IMR-90 (cell line): ENCODE data around the gene ECT2. TPM values are rescaled to one million over a fixed set of nuclear protein-coding genes. Genes with fewer than 3 reads are reported as not detected.

Experiments used
- ATAC-seq: fragments of 200-7000 bp; cut with Tn5 transposase; 2 replicates; pipeline ENCODE4 v1.9.1; 2020; ENCODE audit warnings: low read depth, mild to moderate bottlenecking, moderate library complexity
- BruUV-seq: library from RNA; stranded (reverse); fragments of 400-500 nt; replicated peaks from 2 replicates; lab custom pipeline; 2021; lab: Mats Ljungman, UMichigan
- CTCF ChIA-PET: fragments of 300-600 bp; formaldehyde crosslinking; extraction: SDS; loops from one replicate; lab custom pipeline; 2021; ENCODE audit warnings: antibody characterized with exemption; lab: Yijun Ruan, JAX
- POLR2A ChIA-PET: fragments of 300-600 bp; sonication (Branson Sonifier 250); formaldehyde crosslinking; loops from one replicate; lab custom pipeline; 2022; ENCODE audit warnings: antibody characterized with exemption; ENCODE audit not compliant: unreplicated experiment; lab: Charles Lee
- DNase-seq: peaks from one replicate; pipeline ENCODE4 v3.0.0; 2013
- H2AFZ ChIP-seq: replicated peaks from 2 replicates; pipeline ENCODE3; 2013; ENCODE audit warnings: low read length, mild to moderate bottlenecking; ENCODE audit not compliant: poor library complexity
- H2AK5ac ChIP-seq: 2 replicates; pipeline ENCODE4 v1.6.1; 2013; ENCODE audit warnings: low read depth, low read length, inconsistent platforms
- H2AK9ac ChIP-seq: replicated peaks from 2 replicates; pipeline ENCODE3; 2013; ENCODE audit warnings: mild to moderate bottlenecking, low read depth, low read length, moderate library complexity; ENCODE audit not compliant: poor library complexity
- H2BK120ac ChIP-seq: 2 replicates; pipeline ENCODE4 v1.6.1; 2013; ENCODE audit warnings: low read depth, low read length, inconsistent platforms
- H2BK15ac ChIP-seq: 3 replicates; pipeline ENCODE4 v1.6.1; 2013; ENCODE audit warnings: low read depth, low read length, inconsistent platforms
- H2BK20ac ChIP-seq: 2 replicates; pipeline ENCODE4 v1.6.1; 2013; ENCODE audit warnings: low read depth, mild to moderate bottlenecking, inconsistent platforms, low read length, moderate library complexity
- H2BK5ac ChIP-seq: 2 replicates; pipeline ENCODE4 v1.6.1; 2013; ENCODE audit warnings: mild to moderate bottlenecking, low read depth, low read length, inconsistent platforms; ENCODE audit not compliant: poor library complexity, severe bottlenecking
- H3K14ac ChIP-seq: replicated peaks from 2 replicates; pipeline ENCODE4 v1.6.1; 2013; ENCODE audit warnings: low read depth, low read length, inconsistent platforms
- H3K18ac ChIP-seq: 2 replicates; pipeline ENCODE4 v1.6.1; 2013; ENCODE audit warnings: low read depth, low read length, control low read depth
- H3K23ac ChIP-seq: 2 replicates; pipeline ENCODE4 v1.6.1; 2013; ENCODE audit warnings: low read depth, low read length, inconsistent platforms
- H3K27ac ChIP-seq: 2 replicates; pipeline ENCODE4 v1.5.1; 2013; ENCODE audit warnings: mild to moderate bottlenecking, control low read depth, low read length; ENCODE audit not compliant: insufficient read depth
- H3K27me3 ChIP-seq: 2 replicates; pipeline ENCODE4 v1.6.1; 2013; ENCODE audit warnings: low read length; ENCODE audit not compliant: control insufficient read depth, insufficient read depth
- H3K36me3 ChIP-seq: 2 replicates; pipeline ENCODE4 v1.6.1; 2013; ENCODE audit warnings: low read length, mixed read lengths; ENCODE audit not compliant: control insufficient read depth, insufficient read depth
- H3K4ac ChIP-seq: 2 replicates; pipeline ENCODE4 v1.6.1; 2013; ENCODE audit warnings: low read depth, low read length, inconsistent platforms
- H3K4me1 ChIP-seq: 2 replicates; pipeline ENCODE4 v1.6.1; 2013; ENCODE audit warnings: low read length, mixed read lengths; ENCODE audit not compliant: control insufficient read depth, insufficient read depth
- H3K4me2 ChIP-seq: 2 replicates; pipeline ENCODE4 v1.6.1; 2013; ENCODE audit warnings: low read depth, mild to moderate bottlenecking, control low read depth, low read length, moderate library complexity
- H3K4me3 ChIP-seq: 2 replicates; pipeline ENCODE4 v1.5.1; 2013; ENCODE audit warnings: low read depth, mild to moderate bottlenecking, control low read depth, low read length, moderate library complexity; ENCODE audit not compliant: insufficient read depth
- H3K56ac ChIP-seq: 2 replicates; pipeline ENCODE4 v1.6.1; 2013; ENCODE audit warnings: low read length, inconsistent platforms; ENCODE audit not compliant: insufficient read depth; ENCODE audit errors: extremely low read depth
- H3K79me1 ChIP-seq, 2 experiments: 2 replicates each; pipeline ENCODE4 v1.6.1; 2013; ENCODE audit warnings: low read length in 2 of 2, inconsistent platforms in 1 of 2, low read depth in 1 of 2
- H3K9ac ChIP-seq: 2 replicates; pipeline ENCODE4 v1.6.1; 2013; ENCODE audit warnings: low read depth, low read length, control low read depth
- H3K9me1 ChIP-seq: 2 replicates; pipeline ENCODE4 v1.6.1; 2013; ENCODE audit warnings: low read length, inconsistent platforms; ENCODE audit not compliant: insufficient read depth
- H3K9me3 ChIP-seq: 2 replicates; pipeline ENCODE4 v1.6.1; 2013; ENCODE audit warnings: low read length; ENCODE audit not compliant: control insufficient read depth, insufficient read depth
- H4K20me1 ChIP-seq: 2 replicates; pipeline ENCODE4 v1.6.1; 2013; ENCODE audit warnings: low read length, inconsistent platforms; ENCODE audit not compliant: insufficient read depth
- H4K5ac ChIP-seq: 2 replicates; pipeline ENCODE4 v1.6.1; 2013; ENCODE audit warnings: mild to moderate bottlenecking, low read depth, low read length, control low read depth
- H4K8ac ChIP-seq, 2 experiments: 2 replicates each; pipeline ENCODE4 v1.6.1; 2013; ENCODE audit warnings: low read depth in 2 of 2, low read length in 2 of 2, control low read depth in 1 of 2, inconsistent platforms in 1 of 2
- H4K91ac ChIP-seq: 2 replicates; pipeline ENCODE4 v1.6.1; 2013; ENCODE audit warnings: low read depth, low read length, inconsistent platforms; ENCODE audit not compliant: insufficient read depth
- BHLHE40 ChIP-seq: fragments of 150-350 bp; IDR thresholded peaks from 2 replicates; pipeline ENCODE4 v1.6.1; 2016; ENCODE audit warnings: mild to moderate bottlenecking, low read depth, low read length
- FOS ChIP-seq: fragments of 150-350 bp; IDR thresholded peaks from 2 replicates; pipeline ENCODE4 v1.6.1; 2016; ENCODE audit warnings: low read depth, low read length
- MAFK ChIP-seq: IDR thresholded peaks from 2 replicates; pipeline ENCODE4 v1.6.1; 2012; ENCODE audit warnings: low read depth, low read length, improper control_type of control experiment
- POLR2A ChIP-seq: IDR thresholded peaks from 2 replicates; pipeline ENCODE4 v1.6.1; 2012; ENCODE audit warnings: mild to moderate bottlenecking, low read depth, low read length
- RCOR1 ChIP-seq: IDR thresholded peaks from 2 replicates; pipeline ENCODE4 v1.6.1; 2012; ENCODE audit warnings: mild to moderate bottlenecking, low read length, improper control_type of control experiment; ENCODE audit not compliant: insufficient replicate concordance
- RFX5 ChIP-seq: IDR thresholded peaks from 2 replicates; pipeline ENCODE4 v1.8.0; 2012; ENCODE audit warnings: low read depth, mild to moderate bottlenecking, low read length, moderate library complexity
- SMC3 ChIP-seq: fragments of 150-350 bp; IDR thresholded peaks from 2 replicates; pipeline ENCODE4 v1.6.1; 2016; ENCODE audit warnings: low read depth, mild to moderate bottlenecking, antibody characterized with exemption, low read length, moderate library complexity
- whole genome bisulfite sequencing, 2 experiments: methylation state at CpG; one replicate each; pipeline versions ENCODE4 v1.1.5 to v1.1.7; 2013; ENCODE audit warnings: missing lambda C conversion rate in 2 of 2; ENCODE audit not compliant: insufficient read length in 1 of 2; ENCODE audit errors: extremely low coverage in 2 of 2; 5-methylcytosine and 5-hydroxymethylcytosine counted together
- dilution Hi-C: fragments of 300-500 bp; cut with HindIII; formaldehyde crosslinking; loops from one replicate; pipeline ENCODE4 v1.14.3; 2018; ENCODE audit warnings: low sequenced_read_pairs; ENCODE audit not compliant: unreplicated experiment
- in situ Hi-C: fragments of 300-500 bp; cut with MboI; formaldehyde crosslinking; loops from 3 replicates; pipeline ENCODE4 v1.14.3; 2019; ENCODE audit warnings: low sequenced_read_pairs, inconsistent platforms, mixed read lengths
- intact Hi-C: fragments of 100-400 bp; cut with micrococcal nuclease; formaldehyde crosslinking; loops from 2 replicates; pipeline ENCODE4 v1.10.0; 2022
- polyA plus RNA-seq, 3 experiments: library from polyadenylated mRNA; depleted of rRNA; stranded (reverse); fragments of >200 nt; gene quantifications; 2 replicates each; pipeline ENCODE4 v1.2.3, GENCODE V29; 2012; ENCODE audit warnings: low replicate concordance in 1 of 3
- total RNA-seq: library from RNA; depleted of rRNA; stranded (reverse); fragments of >200 nt; gene quantifications from 2 replicates; pipeline ENCODE4 v1.2.3, GENCODE V29; 2012
- TF ChIP-seq, protein P1 (sequence below): fragments of 150-350 bp; IDR thresholded peaks from 2 replicates; pipeline ENCODE4 v1.6.1; 2017; ENCODE audit warnings: mild to moderate bottlenecking, antibody characterized with exemption, low read length, low read depth
- TF ChIP-seq, protein P2 (sequence below): conservative IDR thresholded peaks from 2 replicates; pipeline ENCODE4 v1.5.1; 2012; ENCODE audit warnings: mild to moderate bottlenecking, low read depth, low read length, improper control_type of control experiment
- TF ChIP-seq, protein P3 (sequence below): fragments of 150-350 bp; IDR thresholded peaks from 2 replicates; pipeline ENCODE4 v1.6.1; 2016; ENCODE audit warnings: low read depth, mild to moderate bottlenecking, low read length, moderate library complexity, borderline replicate concordance

The ECT2 gene
- total and polyA plus RNA-seq, 2 of the 4 experiments (the other 2 are of a cell fraction): 18.1 to 37.8 TPM

DNA sequence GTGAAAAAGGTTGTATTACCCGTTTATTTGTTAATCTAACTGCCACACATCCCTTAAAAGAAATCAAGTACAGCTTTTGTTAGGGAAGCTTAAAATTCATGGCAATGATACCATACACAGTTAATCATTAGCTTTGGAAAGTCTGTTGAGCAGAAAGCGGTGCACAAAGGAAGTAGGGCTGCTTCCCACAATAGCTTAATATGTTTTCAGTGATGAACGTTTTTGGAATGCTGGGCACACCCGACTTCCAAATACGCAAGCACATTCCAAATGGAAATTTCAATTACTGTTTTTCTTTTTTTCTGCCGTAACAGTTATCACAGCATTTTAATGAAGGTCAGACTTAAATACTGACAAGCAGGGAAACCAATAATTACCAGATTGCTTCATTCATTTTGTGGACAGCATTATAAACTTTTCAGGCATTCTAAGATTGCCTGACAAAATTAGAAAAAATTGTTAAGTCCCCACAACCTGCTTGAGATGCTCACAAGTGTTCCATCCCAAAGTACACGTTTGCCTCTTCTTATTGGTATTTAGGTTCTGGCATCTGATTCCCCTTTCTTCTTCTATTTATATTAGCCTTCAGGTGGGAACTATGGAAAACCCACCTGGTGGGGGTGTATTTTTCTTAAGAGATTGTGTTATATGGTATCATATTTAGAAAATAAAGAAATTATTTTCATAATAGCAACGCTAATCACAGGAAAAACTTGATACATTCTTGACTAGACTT, 1.1 kb upstream of the ECT2 start:
- intact Hi-C loops (no loop called here), in situ Hi-C loops (no loop called here), dilution Hi-C loops (no loop called here)
- Histone ChIP-seq H3K4me3 (peak overlapping the region; percentile 10; the same call in 1 of the 2 replicates), H2BK20ac (peak overlapping the region; percentile 94), H3K56ac (peak overlapping the region; percentile 67), H3K18ac (peak overlapping the region; percentile 85; the same call in 1 of the 2 replicates), H3K4ac (peak overlapping the region; percentile 64; the same call in 1 of the 2 replicates), H3K79me1 (peaks cover 10 to 13% of the 10 kb centered on the region in 2 experiments), H2AFZ (no peak overlapping the region), H3K9me3 (no peaks in the 10 kb centered on the region), H3K27me3 (no peaks in the 10 kb centered on the region), H4K5ac (peak overlapping the region; percentile 53; the same call in 1 of the 2 replicates), H2BK120ac (peak overlapping the region; percentile 88), H4K91ac (peak overlapping the region; percentile 73), H3K4me2 (peak overlapping the region; percentile 78), H2AK5ac (no peak overlapping the region), H2BK15ac (peak overlapping the region; percentile 58; the same call in 2 of the 3 replicates), H3K36me3 (no peaks in the 10 kb centered on the region), H3K27ac (peak overlapping the region; percentile 49; the same call in 1 of the 2 replicates), H3K4me1 (no peaks in the 10 kb centered on the region; the same call in 1 of the 2 replicates), H4K20me1 (no peaks in the 10 kb centered on the region), H4K8ac (peak overlapping the region; percentile 82 to 88), H3K9me1 (no peaks in the 10 kb centered on the region), H2BK5ac (peak overlapping the region; percentile 73), H2AK9ac (no peak overlapping the region), H3K23ac (peak overlapping the region; percentile 63; the same call in 1 of the 2 replicates), H3K9ac (peak overlapping the region; percentile 33; the same call in 1 of the 2 replicates), H3K14ac (peak overlapping the region; percentile 35)
- ChIA-PET CTCF (interaction anchor here (0.6 to 2.0 kb wide), 6 partner anchors 16 to 392 kb away, joined by 3 to 8 read pairs (median 4); no protein-coding TSS in a partner anchor), POLR2A (interaction anchor here (0.6 kb wide), 1 partner anchor 15 kb away, joined by 8 read pairs; no protein-coding TSS in a partner anchor)
- DNase-seq (peak; percentile 96), ATAC-seq (peak; percentile 19; the same call in 1 of the 2 replicates)
- no TSS peak for BruUV-seq
- TF ChIP-seq RCOR1 (no peak), BHLHE40 (0 out of 2 replicates have a peak, but pooled peaks have one; percentile 12), MAFK (no peak), POLR2A (peak; percentile 60; the same call in 1 of the 2 replicates), RFX5 (no peak), FOS (no peak), SMC3 (no peak)
- TF ChIP-seq, protein P1, sequence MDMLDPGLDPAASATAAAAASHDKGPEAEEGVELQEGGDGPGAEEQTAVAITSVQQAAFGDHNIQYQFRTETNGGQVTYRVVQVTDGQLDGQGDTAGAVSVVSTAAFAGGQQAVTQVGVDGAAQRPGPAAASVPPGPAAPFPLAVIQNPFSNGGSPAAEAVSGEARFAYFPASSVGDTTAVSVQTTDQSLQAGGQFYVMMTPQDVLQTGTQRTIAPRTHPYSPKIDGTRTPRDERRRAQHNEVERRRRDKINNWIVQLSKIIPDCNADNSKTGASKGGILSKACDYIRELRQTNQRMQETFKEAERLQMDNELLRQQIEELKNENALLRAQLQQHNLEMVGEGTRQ: no peak
- TF ChIP-seq, protein P2, sequence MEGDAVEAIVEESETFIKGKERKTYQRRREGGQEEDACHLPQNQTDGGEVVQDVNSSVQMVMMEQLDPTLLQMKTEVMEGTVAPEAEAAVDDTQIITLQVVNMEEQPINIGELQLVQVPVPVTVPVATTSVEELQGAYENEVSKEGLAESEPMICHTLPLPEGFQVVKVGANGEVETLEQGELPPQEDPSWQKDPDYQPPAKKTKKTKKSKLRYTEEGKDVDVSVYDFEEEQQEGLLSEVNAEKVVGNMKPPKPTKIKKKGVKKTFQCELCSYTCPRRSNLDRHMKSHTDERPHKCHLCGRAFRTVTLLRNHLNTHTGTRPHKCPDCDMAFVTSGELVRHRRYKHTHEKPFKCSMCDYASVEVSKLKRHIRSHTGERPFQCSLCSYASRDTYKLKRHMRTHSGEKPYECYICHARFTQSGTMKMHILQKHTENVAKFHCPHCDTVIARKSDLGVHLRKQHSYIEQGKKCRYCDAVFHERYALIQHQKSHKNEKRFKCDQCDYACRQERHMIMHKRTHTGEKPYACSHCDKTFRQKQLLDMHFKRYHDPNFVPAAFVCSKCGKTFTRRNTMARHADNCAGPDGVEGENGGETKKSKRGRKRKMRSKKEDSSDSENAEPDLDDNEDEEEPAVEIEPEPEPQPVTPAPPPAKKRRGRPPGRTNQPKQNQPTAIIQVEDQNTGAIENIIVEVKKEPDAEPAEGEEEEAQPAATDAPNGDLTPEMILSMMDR: no peak
- TF ChIP-seq, protein P3, sequence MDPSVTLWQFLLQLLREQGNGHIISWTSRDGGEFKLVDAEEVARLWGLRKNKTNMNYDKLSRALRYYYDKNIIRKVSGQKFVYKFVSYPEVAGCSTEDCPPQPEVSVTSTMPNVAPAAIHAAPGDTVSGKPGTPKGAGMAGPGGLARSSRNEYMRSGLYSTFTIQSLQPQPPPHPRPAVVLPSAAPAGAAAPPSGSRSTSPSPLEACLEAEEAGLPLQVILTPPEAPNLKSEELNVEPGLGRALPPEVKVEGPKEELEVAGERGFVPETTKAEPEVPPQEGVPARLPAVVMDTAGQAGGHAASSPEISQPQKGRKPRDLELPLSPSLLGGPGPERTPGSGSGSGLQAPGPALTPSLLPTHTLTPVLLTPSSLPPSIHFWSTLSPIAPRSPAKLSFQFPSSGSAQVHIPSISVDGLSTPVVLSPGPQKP: no peak
- WGBS, 2 experiments: 12% methylated on average over 3 of the region's 8 CpGs; no CpG with 5 or more reads in 1 of the 2 experiments
